Measurements from ENCODE around the gene ADCY10.
A peak's percentile ranks its signal among the peaks of the same experiment; 100 is the strongest.
"Not testable (repeated sequence)": the region's sequence is repeated elsewhere in the genome, so short reads cannot be mapped to it uniquely, and the experiment has no call there.

Gene ADCY10

GRCh38 chr1:167890400-167890799, 23.5 kb downstream of the ADCY10 start:
- TF ChIP-seq POLR2AphosphoS5 (IDR thresholded peaks at IDR 0.05; ENCODE audit: low read depth), result no peak
- TF ChIP-seq GABPA (IDR thresholded peaks at IDR 0.05; ENCODE audit: low read depth), result no peak
- TF ChIP-seq CTCF (IDR thresholded peaks at IDR 0.05; ENCODE audit: insufficient read depth, low read length), result no peak
- no peak for TF ChIP-seq SPI1 (IDR thresholded peaks at IDR 0.05; ENCODE audit: borderline replicate concordance, low read depth)
- TF ChIP-seq REST (IDR thresholded peaks at IDR 0.05; ENCODE audit: insufficient replicate concordance, low read depth), result no peak
- Histone ChIP-seq H3K4me3 (replicated peaks; ENCODE audit: insufficient read depth, low read length) (no peak overlapping the region), H3K27ac (replicated peaks) (no peak overlapping the region), H3K27me3 (ENCODE audit: insufficient read depth, poor library complexity, severe bottlenecking) (no peaks in the 10 kb centered on the region)
- DNase-seq (ENCODE audit: low read depth in 1 of 2, low spot score in 1 of 2), result no peak

GRCh38 chr1:167887187-167887586, 26.7 kb downstream of the ADCY10 start:
- DNase-seq (ENCODE audit: low read depth in 1 of 2, low spot score in 1 of 2); H3K27ac ChIP-seq (replicated peaks); H3K4me3 ChIP-seq (replicated peaks; ENCODE audit: insufficient read depth, low read length); H3K27me3 ChIP-seq (ENCODE audit: insufficient read depth, poor library complexity, severe bottlenecking): not testable (repeated sequence)

- H3K27me3 ChIP-seq (ENCODE audit: insufficient read depth, poor library complexity, severe bottlenecking), result no peaks in the 10 kb centered on the region
- H3K4me3 ChIP-seq (replicated peaks; ENCODE audit: insufficient read depth, low read length), result no peak overlapping the region
- TF ChIP-seq GABPA (IDR thresholded peaks at IDR 0.05; ENCODE audit: low read depth), result no peak
- TF ChIP-seq POLR2AphosphoS5 (IDR thresholded peaks at IDR 0.05; ENCODE audit: low read depth), result no peak
- TF ChIP-seq SPI1 (IDR thresholded peaks at IDR 0.05; ENCODE audit: borderline replicate concordance, low read depth), result peak; percentile 55; the same call in 1 of the 2 replicates
- no peak for TF ChIP-seq REST (IDR thresholded peaks at IDR 0.05; ENCODE audit: insufficient replicate concordance, low read depth)
- TF ChIP-seq CTCF (IDR thresholded peaks at IDR 0.05; ENCODE audit: insufficient read depth, low read length), result no peak
- DNase-seq (ENCODE audit: low read depth in 1 of 2, low spot score in 1 of 2), result no peak
- H3K27ac ChIP-seq (replicated peaks), result no peak overlapping the region
Observed at GRCh38 chr1:167882376-167882775, 31.6 kb downstream of the ADCY10 start.

GRCh38 chr1:167881786-167882185, 32.1 kb downstream of the ADCY10 start:
- DNase-seq (ENCODE audit: low read depth in 1 of 2, low spot score in 1 of 2), result no peak
- no peak for TF ChIP-seq SPI1 (IDR thresholded peaks at IDR 0.05; ENCODE audit: borderline replicate concordance, low read depth)
- no peak for TF ChIP-seq GABPA (IDR thresholded peaks at IDR 0.05; ENCODE audit: low read depth)
- no peak for TF ChIP-seq REST (IDR thresholded peaks at IDR 0.05; ENCODE audit: insufficient replicate concordance, low read depth)
- TF ChIP-seq POLR2AphosphoS5 (IDR thresholded peaks at IDR 0.05; ENCODE audit: low read depth), result no peak
- TF ChIP-seq CTCF (IDR thresholded peaks at IDR 0.05; ENCODE audit: insufficient read depth, low read length), result no peak
- no peak overlapping the region for H3K27ac ChIP-seq (replicated peaks)
- H3K4me3 ChIP-seq (replicated peaks; ENCODE audit: insufficient read depth, low read length), result no peak overlapping the region
- no peaks in the 10 kb centered on the region for H3K27me3 ChIP-seq (ENCODE audit: insufficient read depth, poor library complexity, severe bottlenecking)

All from HL-60 (cell line).